IMR-90 (cell line): Measurements from ENCODE around the gene ARSJ. TPM values are rescaled to one million over a fixed set of nuclear protein-coding genes. Genes with fewer than 3 reads are reported as not detected.

Source experiments
- ATAC-seq: fragments of 200-7000 bp; cut with Tn5 transposase; 2 replicates; pipeline ENCODE4 v1.9.1; 2020; ENCODE audit warnings: low read depth, mild to moderate bottlenecking, moderate library complexity
- BruUV-seq: library from RNA; stranded (reverse); fragments of 400-500 nt; replicated peaks from 2 replicates; lab custom pipeline; 2021; lab: Mats Ljungman, UMichigan
- CTCF ChIA-PET: fragments of 300-600 bp; formaldehyde crosslinking; extraction: SDS; loops from one replicate; lab custom pipeline; 2021; ENCODE audit warnings: antibody characterized with exemption; lab: Yijun Ruan, JAX
- POLR2A ChIA-PET: fragments of 300-600 bp; sonication (Branson Sonifier 250); formaldehyde crosslinking; loops from one replicate; lab custom pipeline; 2022; ENCODE audit warnings: antibody characterized with exemption; ENCODE audit not compliant: unreplicated experiment; lab: Charles Lee
- DNase-seq: peaks from one replicate; pipeline ENCODE4 v3.0.0; 2013
- H2AFZ ChIP-seq: replicated peaks from 2 replicates; pipeline ENCODE3; 2013; ENCODE audit warnings: low read length, mild to moderate bottlenecking; ENCODE audit not compliant: poor library complexity
- H2AK5ac ChIP-seq: 2 replicates; pipeline ENCODE4 v1.6.1; 2013; ENCODE audit warnings: low read depth, low read length, inconsistent platforms
- H2AK9ac ChIP-seq: replicated peaks from 2 replicates; pipeline ENCODE3; 2013; ENCODE audit warnings: mild to moderate bottlenecking, low read depth, low read length, moderate library complexity; ENCODE audit not compliant: poor library complexity
- H2BK120ac ChIP-seq: 2 replicates; pipeline ENCODE4 v1.6.1; 2013; ENCODE audit warnings: low read depth, low read length, inconsistent platforms
- H2BK15ac ChIP-seq: 3 replicates; pipeline ENCODE4 v1.6.1; 2013; ENCODE audit warnings: low read depth, low read length, inconsistent platforms
- H2BK20ac ChIP-seq: 2 replicates; pipeline ENCODE4 v1.6.1; 2013; ENCODE audit warnings: low read depth, mild to moderate bottlenecking, inconsistent platforms, low read length, moderate library complexity
- H2BK5ac ChIP-seq: 2 replicates; pipeline ENCODE4 v1.6.1; 2013; ENCODE audit warnings: mild to moderate bottlenecking, low read depth, low read length, inconsistent platforms; ENCODE audit not compliant: poor library complexity, severe bottlenecking
- H3K14ac ChIP-seq: replicated peaks from 2 replicates; pipeline ENCODE4 v1.6.1; 2013; ENCODE audit warnings: low read depth, low read length, inconsistent platforms
- H3K18ac ChIP-seq: 2 replicates; pipeline ENCODE4 v1.6.1; 2013; ENCODE audit warnings: low read depth, low read length, control low read depth
- H3K23ac ChIP-seq: 2 replicates; pipeline ENCODE4 v1.6.1; 2013; ENCODE audit warnings: low read depth, low read length, inconsistent platforms
- H3K27ac ChIP-seq: 2 replicates; pipeline ENCODE4 v1.5.1; 2013; ENCODE audit warnings: mild to moderate bottlenecking, control low read depth, low read length; ENCODE audit not compliant: insufficient read depth
- H3K27me3 ChIP-seq: 2 replicates; pipeline ENCODE4 v1.6.1; 2013; ENCODE audit warnings: low read length; ENCODE audit not compliant: control insufficient read depth, insufficient read depth
- H3K36me3 ChIP-seq: 2 replicates; pipeline ENCODE4 v1.6.1; 2013; ENCODE audit warnings: low read length, mixed read lengths; ENCODE audit not compliant: control insufficient read depth, insufficient read depth
- H3K4ac ChIP-seq: 2 replicates; pipeline ENCODE4 v1.6.1; 2013; ENCODE audit warnings: low read depth, low read length, inconsistent platforms
- H3K4me1 ChIP-seq: 2 replicates; pipeline ENCODE4 v1.6.1; 2013; ENCODE audit warnings: low read length, mixed read lengths; ENCODE audit not compliant: control insufficient read depth, insufficient read depth
- H3K4me2 ChIP-seq: 2 replicates; pipeline ENCODE4 v1.6.1; 2013; ENCODE audit warnings: low read depth, mild to moderate bottlenecking, control low read depth, low read length, moderate library complexity
- H3K4me3 ChIP-seq: 2 replicates; pipeline ENCODE4 v1.5.1; 2013; ENCODE audit warnings: low read depth, mild to moderate bottlenecking, control low read depth, low read length, moderate library complexity; ENCODE audit not compliant: insufficient read depth
- H3K56ac ChIP-seq: 2 replicates; pipeline ENCODE4 v1.6.1; 2013; ENCODE audit warnings: low read length, inconsistent platforms; ENCODE audit not compliant: insufficient read depth; ENCODE audit errors: extremely low read depth
- H3K79me1 ChIP-seq, 2 experiments: 2 replicates each; pipeline ENCODE4 v1.6.1; 2013; ENCODE audit warnings: low read length in 2 of 2, inconsistent platforms in 1 of 2, low read depth in 1 of 2
- H3K9ac ChIP-seq: 2 replicates; pipeline ENCODE4 v1.6.1; 2013; ENCODE audit warnings: low read depth, low read length, control low read depth
- H3K9me1 ChIP-seq: 2 replicates; pipeline ENCODE4 v1.6.1; 2013; ENCODE audit warnings: low read length, inconsistent platforms; ENCODE audit not compliant: insufficient read depth
- H3K9me3 ChIP-seq: 2 replicates; pipeline ENCODE4 v1.6.1; 2013; ENCODE audit warnings: low read length; ENCODE audit not compliant: control insufficient read depth, insufficient read depth
- H4K20me1 ChIP-seq: 2 replicates; pipeline ENCODE4 v1.6.1; 2013; ENCODE audit warnings: low read length, inconsistent platforms; ENCODE audit not compliant: insufficient read depth
- H4K5ac ChIP-seq: 2 replicates; pipeline ENCODE4 v1.6.1; 2013; ENCODE audit warnings: mild to moderate bottlenecking, low read depth, low read length, control low read depth
- H4K8ac ChIP-seq, 2 experiments: 2 replicates each; pipeline ENCODE4 v1.6.1; 2013; ENCODE audit warnings: low read depth in 2 of 2, low read length in 2 of 2, control low read depth in 1 of 2, inconsistent platforms in 1 of 2
- H4K91ac ChIP-seq: 2 replicates; pipeline ENCODE4 v1.6.1; 2013; ENCODE audit warnings: low read depth, low read length, inconsistent platforms; ENCODE audit not compliant: insufficient read depth
- FOS ChIP-seq: fragments of 150-350 bp; IDR thresholded peaks from 2 replicates; pipeline ENCODE4 v1.6.1; 2016; ENCODE audit warnings: low read depth, low read length
- MXI1 ChIP-seq: IDR thresholded peaks from 2 replicates; pipeline ENCODE4 v1.6.1; 2012; ENCODE audit warnings: low read depth, mild to moderate bottlenecking, low read length, moderate library complexity, borderline replicate concordance
- RAD21 ChIP-seq: IDR thresholded peaks from 2 replicates; pipeline ENCODE4 v1.6.1; 2012; ENCODE audit warnings: low read length, improper control_type of control experiment
- dilution Hi-C: fragments of 300-500 bp; cut with HindIII; formaldehyde crosslinking; loops from one replicate; pipeline ENCODE4 v1.14.3; 2018; ENCODE audit warnings: low sequenced_read_pairs; ENCODE audit not compliant: unreplicated experiment
- in situ Hi-C: fragments of 300-500 bp; cut with MboI; formaldehyde crosslinking; loops from 3 replicates; pipeline ENCODE4 v1.14.3; 2019; ENCODE audit warnings: low sequenced_read_pairs, inconsistent platforms, mixed read lengths
- intact Hi-C: fragments of 100-400 bp; cut with micrococcal nuclease; formaldehyde crosslinking; loops from 2 replicates; pipeline ENCODE4 v1.10.0; 2022
- polyA plus RNA-seq, 3 experiments: library from polyadenylated mRNA; depleted of rRNA; stranded (reverse); fragments of >200 nt; gene quantifications; 2 replicates each; pipeline ENCODE4 v1.2.3, GENCODE V29; 2012; ENCODE audit warnings: low replicate concordance in 1 of 3
- total RNA-seq: library from RNA; depleted of rRNA; stranded (reverse); fragments of >200 nt; gene quantifications from 2 replicates; pipeline ENCODE4 v1.2.3, GENCODE V29; 2012
- TF ChIP-seq, protein P1 (sequence below): fragments of 150-350 bp; IDR thresholded peaks from 2 replicates; pipeline ENCODE4 v1.6.1; 2017; ENCODE audit warnings: mild to moderate bottlenecking, antibody characterized with exemption, low read length, low read depth

Gene ARSJ
- total and polyA plus RNA-seq, 2 of the 4 experiments (the other 2 are of a cell fraction): 47.7 to 143 TPM

DNA sequence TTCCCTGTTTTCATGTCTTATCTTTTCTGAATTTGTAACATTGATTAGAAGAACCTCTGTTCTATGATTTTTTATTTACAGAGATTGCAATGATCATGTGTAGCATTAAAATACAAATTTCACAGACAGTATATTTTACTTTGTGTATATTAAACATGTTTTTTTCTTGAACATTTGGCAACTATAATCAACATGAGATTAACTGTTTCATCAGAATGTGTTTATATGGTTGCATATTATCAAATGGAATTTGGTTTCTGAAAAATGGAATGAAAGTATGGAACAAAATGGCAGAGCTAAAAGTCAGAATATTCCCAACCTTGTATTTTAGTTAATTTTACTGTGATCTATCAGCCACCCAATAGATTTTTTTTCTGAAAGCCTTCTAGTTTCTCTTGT is 19.9 kb downstream of the ARSJ start:
- Histone ChIP-seq H4K8ac (peak overlapping the region; percentile 12 to 54; a peak in 2 of 4 replicates), H2AK5ac (no peak overlapping the region), H3K23ac (peak overlapping the region; percentile 23; the same call in 1 of the 2 replicates), H3K79me1 (peaks cover 21 to 44% of the 10 kb centered on the region in 2 experiments), H3K4me2 (peak overlapping the region; percentile 52), H3K18ac (peak overlapping the region; percentile 37; the same call in 1 of the 2 replicates), H4K91ac (peak overlapping the region; percentile 51), H3K4ac (peak overlapping the region; percentile 38; the same call in 1 of the 2 replicates), H3K9me3 (no peaks in the 10 kb centered on the region), H3K9me1 (peaks cover 12% of the 10 kb centered on the region), H2BK120ac (peak overlapping the region; percentile 75), H2AFZ (no peak overlapping the region), H3K56ac (no peak overlapping the region), H4K5ac (no peak overlapping the region), H2BK20ac (peak overlapping the region; percentile 21; the same call in 1 of the 2 replicates), H3K36me3 (peaks cover 8% of the 10 kb centered on the region), H3K14ac (no peak overlapping the region), H3K4me3 (no peak overlapping the region), H3K4me1 (peaks cover 13% of the 10 kb centered on the region), H3K27ac (peak overlapping the region; percentile 71; the same call in 1 of the 2 replicates), H3K27me3 (no peaks in the 10 kb centered on the region), H4K20me1 (no peaks in the 10 kb centered on the region), H2AK9ac (no peak overlapping the region), H3K9ac (peak overlapping the region; percentile 40; the same call in 1 of the 2 replicates), H2BK5ac (peak overlapping the region; percentile 99), H2BK15ac (no peak overlapping the region)
- DNase-seq: no peak
- POLR2A ChIA-PET: no interaction called here
- 0 out of 2 replicates have a peak, but pooled peaks have one; percentile 4 for ATAC-seq
- CTCF ChIA-PET: interaction anchor here (1.0 to 1.1 kb wide), 2 partner anchors 10 to 12 kb away, joined by 3 to 4 read pairs; no protein-coding TSS in a partner anchor
- dilution Hi-C loops (no loop called here), intact Hi-C loops (loop anchor here (2.0 to 5.0 kb wide), 2 partner anchors 17 to 197 kb away; partner anchors contain the start of gene CAMK2D), in situ Hi-C loops (no loop called here)
- TSS peak; percentile 92 for BruUV-seq
- TF ChIP-seq, protein P1, sequence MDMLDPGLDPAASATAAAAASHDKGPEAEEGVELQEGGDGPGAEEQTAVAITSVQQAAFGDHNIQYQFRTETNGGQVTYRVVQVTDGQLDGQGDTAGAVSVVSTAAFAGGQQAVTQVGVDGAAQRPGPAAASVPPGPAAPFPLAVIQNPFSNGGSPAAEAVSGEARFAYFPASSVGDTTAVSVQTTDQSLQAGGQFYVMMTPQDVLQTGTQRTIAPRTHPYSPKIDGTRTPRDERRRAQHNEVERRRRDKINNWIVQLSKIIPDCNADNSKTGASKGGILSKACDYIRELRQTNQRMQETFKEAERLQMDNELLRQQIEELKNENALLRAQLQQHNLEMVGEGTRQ: no peak
- TF ChIP-seq MXI1: no peak
- TF ChIP-seq RAD21: no peak
- TF ChIP-seq FOS: no peak
